ENCODE measurements around the gene DMKN.

DNA sequence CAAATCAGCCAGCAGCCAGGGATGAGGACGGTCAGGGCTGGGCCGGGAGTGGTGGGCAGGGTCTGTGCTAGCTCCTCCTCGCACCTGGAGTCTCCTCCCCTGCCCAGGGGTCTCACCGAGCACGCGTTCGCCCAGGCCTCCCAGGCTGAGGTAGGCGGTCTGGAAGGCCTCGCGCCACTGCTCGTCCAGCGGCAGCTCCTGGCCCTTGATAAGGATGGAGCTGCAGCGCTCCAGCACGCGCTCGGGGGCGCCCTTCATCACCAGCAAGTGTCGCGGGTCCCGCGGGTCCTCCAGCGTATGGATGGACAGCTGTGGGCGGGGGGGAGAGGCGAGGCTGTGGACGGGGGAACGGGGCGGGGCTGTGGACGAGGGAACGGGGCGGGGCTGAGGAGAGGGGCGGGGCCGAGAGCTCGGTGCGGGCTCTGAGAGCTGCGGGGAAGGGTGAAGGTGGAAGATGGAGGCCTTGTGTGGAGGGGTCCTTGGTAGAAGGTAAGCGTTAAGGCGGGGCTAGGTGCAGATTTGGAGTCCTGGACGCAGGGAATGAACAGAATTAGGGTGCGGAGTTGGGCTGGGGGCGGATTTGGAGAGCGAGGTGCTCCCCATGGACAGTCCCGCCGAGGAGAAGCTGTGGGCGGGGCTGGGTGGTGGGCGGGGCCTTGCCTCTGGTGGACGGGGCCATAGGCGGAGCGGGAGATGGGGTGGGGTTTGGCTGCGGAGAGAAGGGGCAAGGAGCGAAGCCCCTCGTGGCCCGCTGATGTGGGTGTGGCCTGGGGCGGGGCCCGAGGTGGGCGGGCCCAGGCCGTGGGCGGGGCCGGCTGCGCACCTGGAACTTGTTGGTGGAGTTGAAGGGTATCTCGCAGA, 44.3 kb upstream of the DMKN start:
- no peak for TF ChIP-seq TOX (CRISPR knock-in tag; IDR thresholded peaks at IDR 0.05; ENCODE audit: borderline replicate concordance)
- TF ChIP-seq PPARA (CRISPR knock-in tag; IDR thresholded peaks at IDR 0.05; ENCODE audit: borderline replicate concordance), result no peak
- no peak for TF ChIP-seq OSR1 (CRISPR knock-in tag; IDR thresholded peaks at IDR 0.05)
- TF ChIP-seq ZNF70 (CRISPR knock-in tag; IDR thresholded peaks at IDR 0.05), result no peak
- TF ChIP-seq CSDC2 (CRISPR knock-in tag; IDR thresholded peaks at IDR 0.05), result no peak
- TF ChIP-seq TCF4 (CRISPR knock-in tag; IDR thresholded peaks at IDR 0.05; ENCODE audit: borderline replicate concordance), result no peak
- TF ChIP-seq PATZ1 (CRISPR knock-in tag; IDR thresholded peaks at IDR 0.05; ENCODE audit: borderline replicate concordance), result no peak
- no peak for TF ChIP-seq ZNF8 (CRISPR knock-in tag; IDR thresholded peaks at IDR 0.05)
- no peak for TF ChIP-seq ESRRG (CRISPR knock-in tag; IDR thresholded peaks at IDR 0.05)
- TF ChIP-seq ISL1 (CRISPR knock-in tag; IDR thresholded peaks at IDR 0.05), result no peak
- TF ChIP-seq ARNTL (CRISPR knock-in tag; IDR thresholded peaks at IDR 0.05; ENCODE audit: borderline replicate concordance, low read depth), result no peak
- no peak for TF ChIP-seq SNAI2 (CRISPR knock-in tag; IDR thresholded peaks at IDR 0.05)

All from SK-N-SH treated with all-trans-retinoic acid at 6 μM for 48 hours (cell line).